ENCODE data around the gene IMMP1L. TPM values are rescaled to one million over a fixed set of nuclear protein-coding genes. Genes with fewer than 3 reads are reported as not detected.

Gene IMMP1L
- total and polyA plus RNA-seq, 2 donors (not counting 1 experiment from before 2014, with no cell fraction given): 14.3 to 16.5 TPM

DNA sequence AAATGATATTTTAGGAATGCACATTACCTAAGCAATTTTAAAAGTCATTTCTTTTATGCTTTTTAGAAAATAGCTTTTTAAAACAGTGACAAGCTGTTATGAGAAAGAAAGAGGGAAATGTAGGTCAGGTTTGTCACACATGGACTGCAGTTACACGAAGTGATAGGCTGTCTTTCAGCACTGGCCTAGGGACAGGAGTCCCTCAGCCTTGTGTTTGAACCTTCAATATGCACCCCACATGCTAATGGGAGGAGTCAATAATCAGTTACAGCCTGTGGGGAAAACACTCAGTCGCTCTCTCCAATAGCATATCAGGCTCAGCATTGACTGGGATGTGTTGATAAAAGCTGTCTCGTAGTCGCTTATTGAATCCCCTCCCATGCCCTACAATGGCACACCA is 94.0 kb downstream of the IMMP1L start:
- H4K20me1 ChIP-seq (ENCODE audit: control insufficient read depth, insufficient read depth, low read length, poor library complexity, severe bottlenecking): no peaks in the 10 kb centered on the region
- no peaks in the 10 kb centered on the region for H3K27me3 Mint-ChIP-seq
- H3K4me1 ChIP-seq (ENCODE audit: control insufficient read depth in 2 of 2, insufficient read depth in 2 of 2, low read length in 2 of 2): no peaks in the 10 kb centered on the region
- WGBS (ENCODE audit: insufficient coverage): 100% methylated on average over 1 of the region's 4 CpGs
- H3K4me2 ChIP-seq (replicated peaks; ENCODE audit: low read depth, low read length, poor library complexity, severe bottlenecking): no peak overlapping the region
- intact Hi-C loops (cut with micrococcal nuclease): no loop called here
- H3K4me3 Mint-ChIP-seq: no peak overlapping the region
- H3K4me1 Mint-ChIP-seq: no peaks in the 10 kb centered on the region
- no peaks in the 10 kb centered on the region for H3K79me2 ChIP-seq (ENCODE audit: control insufficient read depth, insufficient read depth, low read length)
- no peak for ATAC-seq (ENCODE audit: low read depth)
- H3K9me3 ChIP-seq (ENCODE audit: control extremely low read depth in 1 of 3, control insufficient read depth in 2 of 3, insufficient read depth in 1 of 3, low read length in 2 of 3): no peaks in the 10 kb centered on the region
- H3K27me3 ChIP-seq (replicated peaks in 1 of 4; ENCODE audit: control extremely low read depth in 1 of 4, control insufficient read depth in 3 of 4, insufficient read depth in 4 of 4, low read length in 3 of 4): no peaks in the 10 kb centered on the region
- no peak overlapping the region for H3K27ac Mint-ChIP-seq
- ChIA-PET CTCF (interaction anchor here (2.3 kb wide), 1 partner anchor 17 kb away, joined by 8 read pairs; no protein-coding TSS in a partner anchor), POLR2A (no interaction called here)
- H3K36me3 ChIP-seq (replicated peaks in 1 of 2; ENCODE audit: control extremely low read depth in 1 of 2, control insufficient read depth in 1 of 2, extremely low read depth in 1 of 2, insufficient read depth in 2 of 2, low read length in 1 of 2): peaks cover 0 to 9% of the 10 kb centered on the region in 2 experiments
- no peak overlapping the region for H2AFZ ChIP-seq (ENCODE audit: insufficient read depth, low read depth, low read length, poor library complexity, severe bottlenecking)
- no peak for DNase-seq
- H3K4me3 ChIP-seq (ENCODE audit: control extremely low read depth in 1 of 5, extremely low read depth in 1 of 5, insufficient read depth in 1 of 5, low read depth in 2 of 5, low read length in 4 of 5): no peak overlapping the region
- H3K9me3 Mint-ChIP-seq (ENCODE audit: insufficient read depth): no peaks in the 10 kb centered on the region
- no peak overlapping the region for H3K9ac ChIP-seq (ENCODE audit: low read length)
- no peak overlapping the region for H3K27ac ChIP-seq (ENCODE audit: low read length in 2 of 2)
- TF ChIP-seq, protein P1, sequence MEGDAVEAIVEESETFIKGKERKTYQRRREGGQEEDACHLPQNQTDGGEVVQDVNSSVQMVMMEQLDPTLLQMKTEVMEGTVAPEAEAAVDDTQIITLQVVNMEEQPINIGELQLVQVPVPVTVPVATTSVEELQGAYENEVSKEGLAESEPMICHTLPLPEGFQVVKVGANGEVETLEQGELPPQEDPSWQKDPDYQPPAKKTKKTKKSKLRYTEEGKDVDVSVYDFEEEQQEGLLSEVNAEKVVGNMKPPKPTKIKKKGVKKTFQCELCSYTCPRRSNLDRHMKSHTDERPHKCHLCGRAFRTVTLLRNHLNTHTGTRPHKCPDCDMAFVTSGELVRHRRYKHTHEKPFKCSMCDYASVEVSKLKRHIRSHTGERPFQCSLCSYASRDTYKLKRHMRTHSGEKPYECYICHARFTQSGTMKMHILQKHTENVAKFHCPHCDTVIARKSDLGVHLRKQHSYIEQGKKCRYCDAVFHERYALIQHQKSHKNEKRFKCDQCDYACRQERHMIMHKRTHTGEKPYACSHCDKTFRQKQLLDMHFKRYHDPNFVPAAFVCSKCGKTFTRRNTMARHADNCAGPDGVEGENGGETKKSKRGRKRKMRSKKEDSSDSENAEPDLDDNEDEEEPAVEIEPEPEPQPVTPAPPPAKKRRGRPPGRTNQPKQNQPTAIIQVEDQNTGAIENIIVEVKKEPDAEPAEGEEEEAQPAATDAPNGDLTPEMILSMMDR (IDR thresholded peaks at IDR 0.05): no peak
- TF ChIP-seq EZH2 (IDR thresholded peaks at IDR 0.05; ENCODE audit: borderline replicate concordance, insufficient read depth, low read depth, low read length, poor library complexity, severe bottlenecking): no peak

DNA sequence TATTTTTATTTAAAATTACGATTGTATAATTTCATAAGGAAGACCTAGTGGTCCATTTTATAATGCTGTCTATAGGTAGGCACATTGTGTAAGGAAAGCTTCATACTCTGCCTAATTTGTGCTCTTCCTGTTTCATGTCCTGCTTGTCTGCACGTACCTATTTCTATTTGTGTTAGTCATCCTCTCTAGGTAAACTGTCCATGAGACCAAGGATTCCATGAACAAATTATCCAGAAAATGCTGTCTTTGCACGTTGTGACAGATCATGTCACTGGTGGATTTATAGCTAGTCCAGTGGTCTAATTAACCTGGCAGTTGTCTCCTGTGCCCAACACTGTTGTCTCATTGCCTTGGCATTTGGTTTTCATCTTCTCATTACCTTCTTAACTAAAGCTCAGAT is 95.1 kb downstream of the IMMP1L start:
- WGBS (ENCODE audit: insufficient coverage): 100% methylated on average over 3 of the region's 3 CpGs
- ChIA-PET CTCF (no interaction called here), POLR2A (no interaction called here)
- Histone ChIP-seq H3K4me1 (ENCODE audit: control insufficient read depth in 2 of 2, insufficient read depth in 2 of 2, low read length in 2 of 2) (no peaks in the 10 kb centered on the region), H3K9ac (ENCODE audit: low read length) (no peak overlapping the region), H3K27me3 (replicated peaks in 1 of 4; ENCODE audit: control extremely low read depth in 1 of 4, control insufficient read depth in 3 of 4, insufficient read depth in 4 of 4, low read length in 3 of 4) (no peaks in the 10 kb centered on the region), H3K4me3 (ENCODE audit: control extremely low read depth in 1 of 5, extremely low read depth in 1 of 5, insufficient read depth in 1 of 5, low read depth in 2 of 5, low read length in 4 of 5) (no peak overlapping the region), H3K36me3 (replicated peaks in 1 of 2; ENCODE audit: control extremely low read depth in 1 of 2, control insufficient read depth in 1 of 2, extremely low read depth in 1 of 2, insufficient read depth in 2 of 2, low read length in 1 of 2) (peaks cover 0 to 9% of the 10 kb centered on the region in 2 experiments), H3K27ac (ENCODE audit: low read length in 2 of 2) (no peak overlapping the region), H3K9me3 (ENCODE audit: control extremely low read depth in 1 of 3, control insufficient read depth in 2 of 3, insufficient read depth in 1 of 3, low read length in 2 of 3) (no peaks in the 10 kb centered on the region), H2AFZ (ENCODE audit: insufficient read depth, low read depth, low read length, poor library complexity, severe bottlenecking) (no peak overlapping the region), H3K79me2 (ENCODE audit: control insufficient read depth, insufficient read depth, low read length) (no peaks in the 10 kb centered on the region), H4K20me1 (ENCODE audit: control insufficient read depth, insufficient read depth, low read length, poor library complexity, severe bottlenecking) (no peaks in the 10 kb centered on the region), H3K4me2 (replicated peaks; ENCODE audit: low read depth, low read length, poor library complexity, severe bottlenecking) (no peak overlapping the region)
- H3K27ac Mint-ChIP-seq: no peak overlapping the region
- no peaks in the 10 kb centered on the region for H3K9me3 Mint-ChIP-seq (ENCODE audit: insufficient read depth)
- TF ChIP-seq, protein P1 (IDR thresholded peaks at IDR 0.05): no peak
- intact Hi-C loops (cut with micrococcal nuclease): no loop called here
- peaks cover 2% of the 10 kb centered on the region for H3K4me1 Mint-ChIP-seq
- no peak overlapping the region for H3K4me3 Mint-ChIP-seq
- no peak for DNase-seq
- H3K27me3 Mint-ChIP-seq: no peaks in the 10 kb centered on the region
- ATAC-seq (ENCODE audit: low read depth): no peak

Measured in B cell (primary cell).